Measurements from ENCODE around the gene C4B.

GRCh38 chr6:32047539-32047854 is 32.9 kb downstream of the C4B start:
- TF ChIP-seq CTCF (conservative IDR thresholded peaks at IDR 0.05; ENCODE audit: low read depth, low read length): no peak
- TF ChIP-seq EZH2 (IDR thresholded peaks at IDR 0.05; ENCODE audit: low read length, unreplicated experiment): no peak
